Tibial nerve (tissue), 4 donors: ENCODE results near the gene PLA2G12A.

Source experiments
- EP300 ChIP-seq, 2 donors: sonication (generic); formaldehyde crosslinking; IDR thresholded peaks; one replicate each; pipeline ENCODE4 v1.6.1; 2017; ENCODE audit warnings: antibody characterized with exemption in 2 of 2, mild to moderate bottlenecking in 1 of 2
- POLR2A ChIP-seq, 2 donors: fragments of 450-650 bp; IDR thresholded peaks; one replicate each; pipeline ENCODE4 v1.6.1; 2017; ENCODE audit warnings: antibody characterized with exemption in 2 of 2, mild to moderate bottlenecking in 2 of 2, moderate library complexity in 2 of 2
- TF ChIP-seq, protein P1 (sequence below), 5 experiments: fragments of 200-600 bp in 3 of 5; fragments of 450-650 bp in 2 of 5; sonication (generic) in 3 of 5; IDR thresholded peaks; one replicate each; pipeline ENCODE4 v1.5.1; 2016 to 2019; ENCODE audit warnings: antibody characterized with exemption in 5 of 5, mild to moderate bottlenecking in 3 of 5, moderate library complexity in 2 of 5

DNA sequence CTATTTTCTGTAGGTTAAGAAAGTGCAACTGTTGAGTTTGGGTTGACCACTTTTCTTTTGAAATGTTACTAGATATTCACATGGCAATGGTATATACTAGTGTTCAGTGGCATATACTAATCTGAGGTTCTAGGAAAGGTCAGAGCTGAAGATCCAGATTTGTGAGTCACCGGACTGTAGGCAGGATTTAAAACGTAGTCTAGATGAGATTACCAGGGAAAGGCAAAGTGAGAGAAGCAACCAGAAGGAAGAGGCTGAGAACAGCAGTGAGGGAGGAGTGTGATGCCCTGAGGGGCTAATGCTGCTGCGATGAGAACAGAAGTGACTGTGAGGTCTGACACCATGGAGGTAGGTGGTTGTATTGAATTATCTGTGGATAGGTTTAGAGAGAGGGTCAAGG lies 9.7 kb upstream of the PLA2G12A start:
- TF ChIP-seq, protein P1, sequence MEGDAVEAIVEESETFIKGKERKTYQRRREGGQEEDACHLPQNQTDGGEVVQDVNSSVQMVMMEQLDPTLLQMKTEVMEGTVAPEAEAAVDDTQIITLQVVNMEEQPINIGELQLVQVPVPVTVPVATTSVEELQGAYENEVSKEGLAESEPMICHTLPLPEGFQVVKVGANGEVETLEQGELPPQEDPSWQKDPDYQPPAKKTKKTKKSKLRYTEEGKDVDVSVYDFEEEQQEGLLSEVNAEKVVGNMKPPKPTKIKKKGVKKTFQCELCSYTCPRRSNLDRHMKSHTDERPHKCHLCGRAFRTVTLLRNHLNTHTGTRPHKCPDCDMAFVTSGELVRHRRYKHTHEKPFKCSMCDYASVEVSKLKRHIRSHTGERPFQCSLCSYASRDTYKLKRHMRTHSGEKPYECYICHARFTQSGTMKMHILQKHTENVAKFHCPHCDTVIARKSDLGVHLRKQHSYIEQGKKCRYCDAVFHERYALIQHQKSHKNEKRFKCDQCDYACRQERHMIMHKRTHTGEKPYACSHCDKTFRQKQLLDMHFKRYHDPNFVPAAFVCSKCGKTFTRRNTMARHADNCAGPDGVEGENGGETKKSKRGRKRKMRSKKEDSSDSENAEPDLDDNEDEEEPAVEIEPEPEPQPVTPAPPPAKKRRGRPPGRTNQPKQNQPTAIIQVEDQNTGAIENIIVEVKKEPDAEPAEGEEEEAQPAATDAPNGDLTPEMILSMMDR (IDR thresholded peaks at IDR 0.05) = no peak
- TF ChIP-seq POLR2A (IDR thresholded peaks at IDR 0.05) (no peak), EP300 (IDR thresholded peaks at IDR 0.05) (no peak)
